Measurements from ENCODE around the gene TRIP13.

DNA sequence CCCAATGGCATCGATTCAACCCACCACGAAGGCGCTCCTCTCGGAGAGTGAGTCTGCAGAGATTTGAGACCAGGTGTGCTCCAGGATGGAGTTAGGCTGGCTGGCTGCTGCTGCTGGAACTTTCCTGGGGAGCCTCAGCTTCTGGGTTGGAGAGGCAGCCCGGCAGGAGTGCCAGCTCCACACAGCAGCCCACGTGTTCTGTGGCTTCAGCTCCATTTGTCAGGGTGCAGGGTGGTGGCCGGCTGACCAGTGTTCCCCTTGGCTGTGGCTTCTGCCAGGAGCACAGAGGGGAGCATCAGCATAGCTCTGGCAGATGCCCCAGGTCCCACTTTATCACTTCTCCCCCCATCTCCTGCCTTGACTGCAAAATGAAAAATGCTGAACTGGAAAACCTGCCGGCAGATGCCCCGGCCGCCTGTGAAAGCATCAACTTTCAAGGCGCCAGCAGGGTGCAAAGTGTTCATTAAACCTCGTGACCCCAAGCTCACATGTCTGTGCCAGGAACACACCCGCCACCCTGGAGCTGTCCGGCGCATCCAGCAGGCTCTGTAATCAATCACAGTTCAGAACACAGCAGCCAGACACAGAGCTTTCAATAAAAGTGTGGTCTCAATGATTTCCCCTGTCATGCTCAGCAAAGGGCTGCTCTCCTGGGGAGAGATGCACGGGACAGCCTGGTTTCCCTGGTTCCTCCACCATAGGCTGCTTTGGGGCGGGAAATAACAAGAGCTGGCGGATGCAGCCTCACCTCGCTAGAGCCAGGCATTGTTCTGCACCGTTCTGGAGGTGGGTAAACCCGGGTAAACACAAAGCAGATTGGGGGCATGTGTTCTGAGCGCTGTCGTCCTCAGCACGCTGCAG lies 53.2 kb downstream of the TRIP13 start:
- TF ChIP-seq, protein P1, sequence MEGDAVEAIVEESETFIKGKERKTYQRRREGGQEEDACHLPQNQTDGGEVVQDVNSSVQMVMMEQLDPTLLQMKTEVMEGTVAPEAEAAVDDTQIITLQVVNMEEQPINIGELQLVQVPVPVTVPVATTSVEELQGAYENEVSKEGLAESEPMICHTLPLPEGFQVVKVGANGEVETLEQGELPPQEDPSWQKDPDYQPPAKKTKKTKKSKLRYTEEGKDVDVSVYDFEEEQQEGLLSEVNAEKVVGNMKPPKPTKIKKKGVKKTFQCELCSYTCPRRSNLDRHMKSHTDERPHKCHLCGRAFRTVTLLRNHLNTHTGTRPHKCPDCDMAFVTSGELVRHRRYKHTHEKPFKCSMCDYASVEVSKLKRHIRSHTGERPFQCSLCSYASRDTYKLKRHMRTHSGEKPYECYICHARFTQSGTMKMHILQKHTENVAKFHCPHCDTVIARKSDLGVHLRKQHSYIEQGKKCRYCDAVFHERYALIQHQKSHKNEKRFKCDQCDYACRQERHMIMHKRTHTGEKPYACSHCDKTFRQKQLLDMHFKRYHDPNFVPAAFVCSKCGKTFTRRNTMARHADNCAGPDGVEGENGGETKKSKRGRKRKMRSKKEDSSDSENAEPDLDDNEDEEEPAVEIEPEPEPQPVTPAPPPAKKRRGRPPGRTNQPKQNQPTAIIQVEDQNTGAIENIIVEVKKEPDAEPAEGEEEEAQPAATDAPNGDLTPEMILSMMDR (IDR thresholded peaks at IDR 0.05; ENCODE audit: low read depth, low read length, poor library complexity, severe bottlenecking) = no peak
- no peak for TF ChIP-seq EZH2phosphoT487 (IDR thresholded peaks at IDR 0.05; ENCODE audit: borderline replicate concordance, low read length)
